NCI-H510A (cell line): ENCODE data around the gene KCNJ14.
"Not testable (repeated sequence)": the region's sequence is repeated elsewhere in the genome, so short reads cannot be mapped to it uniquely, and the experiment has no call there.

Source experiments
- DNase-seq: peaks from one replicate; lab custom pipeline; 2025; lab: John Stamatoyannopoulos, UW

The KCNJ14 gene

DNA sequence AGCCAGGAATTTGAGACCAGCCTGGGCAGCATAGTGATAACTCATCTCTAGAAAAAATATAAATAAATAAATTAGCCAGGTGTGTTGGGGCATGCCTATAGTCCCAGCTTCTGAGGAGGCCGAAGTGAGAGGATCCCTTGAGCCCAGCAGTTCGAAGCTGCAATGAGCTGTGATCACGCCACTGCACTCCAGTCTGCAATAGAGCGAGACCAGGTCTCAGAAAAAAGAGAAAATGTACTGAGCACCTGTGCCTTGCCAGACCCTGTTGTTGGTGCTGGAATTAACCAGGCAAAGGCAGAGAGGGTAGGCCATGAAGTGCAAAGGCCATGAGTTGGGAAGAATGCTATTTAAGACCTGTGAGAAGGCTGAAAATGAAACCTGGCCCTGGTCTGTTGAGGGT is 16.5 kb downstream of the KCNJ14 start:
- DNase-seq: no peak

DNA sequence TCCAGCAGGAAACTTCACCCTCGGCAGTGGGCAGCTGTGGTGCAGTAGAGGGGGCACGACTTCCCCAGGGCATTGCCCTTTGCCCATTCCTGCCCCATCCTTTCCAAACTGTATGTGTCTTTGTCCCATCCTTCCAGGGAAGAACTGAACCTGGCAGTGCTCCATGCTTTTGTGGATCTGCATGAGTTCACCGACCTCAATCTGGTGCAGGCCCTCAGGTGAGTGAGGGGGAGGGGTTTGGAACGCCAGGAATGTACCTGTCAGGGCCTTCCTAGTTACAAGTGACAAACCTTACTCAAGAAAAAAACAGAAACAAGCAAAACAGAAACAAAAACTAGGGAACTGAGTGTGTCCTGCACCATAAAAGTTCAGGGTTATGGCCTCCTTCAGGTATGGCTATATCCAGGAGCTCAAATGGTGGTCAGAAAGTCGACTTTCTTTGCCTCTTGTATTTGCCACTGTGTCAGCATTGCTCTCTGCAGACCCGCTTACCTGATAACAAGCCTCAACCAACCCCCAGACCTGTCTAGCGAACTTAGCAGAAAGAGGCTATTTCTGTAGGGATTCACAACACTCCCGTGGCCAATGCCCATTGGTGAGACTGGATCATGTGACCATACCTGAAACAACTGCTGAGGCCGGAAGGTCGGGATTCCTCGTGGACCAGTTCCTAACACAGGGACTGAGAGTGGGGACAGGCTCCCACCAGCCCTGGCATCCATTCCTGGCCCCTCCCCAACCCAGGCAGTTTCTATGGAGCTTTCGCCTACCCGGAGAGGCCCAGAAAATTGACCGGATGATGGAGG is 18.0 kb downstream of the KCNJ14 start:
- no peak for DNase-seq

GRCh38 chr19:48474084-48474592 is 18.8 kb downstream of the KCNJ14 start:
- no peak for DNase-seq

GRCh38 chr19:48475369-48476068 is 20.1 kb downstream of the KCNJ14 start:
- DNase-seq: no peak

DNA sequence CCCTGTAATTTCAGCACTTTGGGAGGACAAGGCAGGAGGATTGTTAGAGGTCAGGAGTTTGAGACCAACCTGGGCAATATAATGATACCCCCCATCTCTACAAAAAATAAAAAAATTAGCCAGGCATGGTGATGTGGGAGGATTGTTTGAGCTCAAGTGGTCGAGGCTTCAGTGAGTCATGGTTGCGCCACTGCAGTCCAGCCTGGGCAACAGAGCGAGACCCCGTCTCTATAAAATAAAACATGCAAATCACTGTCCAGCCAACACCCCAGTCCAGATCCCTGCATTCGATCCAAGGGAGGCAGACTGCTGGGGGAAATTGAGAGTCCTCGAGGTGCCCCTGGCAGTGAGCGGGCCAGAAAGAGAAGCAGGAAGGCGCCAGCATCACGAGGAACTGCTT is 20.8 kb downstream of the KCNJ14 start:
- no peak for DNase-seq

DNA sequence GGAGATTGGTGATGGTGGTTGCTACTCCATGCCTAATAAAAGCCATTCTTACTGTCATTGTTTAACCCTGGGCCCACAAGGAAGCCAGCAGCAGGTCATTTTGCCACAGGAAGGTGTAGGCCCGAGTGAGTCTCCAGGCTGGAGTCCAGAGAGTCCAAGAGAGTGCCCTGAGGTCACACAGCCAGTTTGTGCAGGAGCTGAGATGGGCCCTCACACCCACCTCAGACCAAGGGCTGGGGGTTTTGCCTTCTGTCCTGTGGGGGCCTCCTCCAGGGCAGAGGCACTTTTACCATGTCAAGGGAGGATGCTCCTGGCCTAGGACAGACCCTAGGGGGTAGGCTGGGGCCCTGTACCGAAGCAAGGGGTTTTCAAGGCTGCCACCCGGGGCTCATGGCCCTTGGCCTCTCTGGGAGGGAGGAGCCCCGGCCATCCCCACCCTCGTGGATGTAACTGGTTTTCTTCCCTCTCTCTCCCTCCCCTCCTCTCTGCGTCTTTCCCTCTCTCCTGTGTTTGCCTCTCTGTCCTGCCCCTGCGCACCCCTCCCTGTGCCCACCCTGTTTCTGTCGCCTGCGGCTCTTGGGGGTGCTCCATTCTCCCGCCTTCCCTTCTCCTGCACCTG is 21.8 kb downstream of the KCNJ14 start:
- no peak for DNase-seq

DNA sequence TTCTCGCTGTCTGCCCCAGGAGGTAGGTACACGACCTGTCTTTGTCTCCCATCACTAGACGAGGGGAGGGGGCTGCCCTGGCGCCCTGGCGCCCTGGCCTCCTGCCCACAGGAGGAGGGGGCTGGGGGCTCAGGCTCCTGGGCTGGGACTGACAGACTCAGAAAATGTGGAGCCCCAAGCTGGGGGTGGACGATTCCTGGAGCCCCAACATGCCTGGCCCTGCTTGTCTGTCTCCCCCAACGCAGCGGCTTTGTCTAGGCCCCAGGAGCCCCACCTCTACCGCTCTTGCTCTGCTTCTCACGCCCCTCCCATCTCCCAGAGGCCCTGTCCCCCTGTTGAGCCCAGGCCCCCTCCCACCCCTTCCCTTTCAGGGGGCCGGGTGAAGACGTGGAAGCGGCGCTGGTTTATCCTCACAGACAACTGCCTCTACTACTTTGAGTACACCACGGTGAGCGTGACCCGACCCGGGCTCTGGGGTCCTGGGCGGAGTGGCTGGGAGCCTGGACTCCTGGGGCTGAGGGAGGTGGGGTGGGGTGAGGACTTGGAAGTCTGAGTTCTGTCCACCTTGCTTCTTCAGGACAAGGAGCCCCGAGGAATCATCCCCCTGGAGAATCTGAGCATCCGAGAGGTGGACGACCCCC is 22.4 kb downstream of the KCNJ14 start:
- no peak for DNase-seq

DNA sequence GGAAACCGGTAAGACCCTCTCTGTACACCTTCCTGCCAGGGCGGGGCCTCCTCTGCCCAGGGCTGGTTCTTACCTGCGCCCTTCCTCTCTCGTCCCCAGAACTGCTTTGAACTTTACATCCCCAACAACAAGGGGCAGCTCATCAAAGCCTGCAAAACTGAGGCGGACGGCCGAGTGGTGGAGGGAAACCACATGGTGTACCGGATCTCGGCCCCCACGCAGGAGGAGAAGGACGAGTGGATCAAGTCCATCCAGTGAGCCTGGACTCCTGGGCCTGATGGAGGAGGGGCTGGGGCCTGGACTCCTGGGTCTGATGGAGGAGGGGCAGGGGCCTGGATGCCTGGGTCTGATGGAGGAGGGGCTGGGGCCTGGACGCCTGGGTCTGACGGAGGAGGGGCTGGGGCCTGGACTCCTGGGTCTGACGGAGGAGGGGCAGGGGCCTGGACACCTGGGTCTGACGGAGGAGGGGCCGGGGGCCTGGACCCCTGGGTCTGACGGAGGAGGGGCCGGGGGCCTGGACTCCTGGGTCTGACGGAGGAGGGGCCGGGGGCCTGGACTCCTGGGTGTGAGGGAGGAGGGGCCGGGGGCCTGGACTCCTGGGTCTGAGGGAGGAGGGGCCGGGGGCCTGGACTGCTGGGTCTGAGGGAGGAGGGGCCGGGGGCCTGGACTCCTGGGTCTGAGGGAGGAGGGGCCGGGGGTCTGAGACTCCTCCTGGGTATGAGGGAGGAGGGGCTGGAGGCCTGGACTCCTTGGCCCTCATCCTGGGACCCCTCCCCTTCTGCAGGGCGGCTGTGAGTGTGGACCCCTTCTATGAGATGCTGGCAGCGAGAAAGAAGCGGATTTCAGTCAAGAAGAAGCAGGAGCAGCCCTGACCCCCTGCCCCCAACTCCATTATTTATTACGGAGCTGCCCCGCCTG is 23.2 kb downstream of the KCNJ14 start:
- DNase-seq: no peak

- no peak for DNase-seq
Measured at GRCh38 chr19:48479686-48480085, 24.3 kb downstream of the KCNJ14 start.

DNA sequence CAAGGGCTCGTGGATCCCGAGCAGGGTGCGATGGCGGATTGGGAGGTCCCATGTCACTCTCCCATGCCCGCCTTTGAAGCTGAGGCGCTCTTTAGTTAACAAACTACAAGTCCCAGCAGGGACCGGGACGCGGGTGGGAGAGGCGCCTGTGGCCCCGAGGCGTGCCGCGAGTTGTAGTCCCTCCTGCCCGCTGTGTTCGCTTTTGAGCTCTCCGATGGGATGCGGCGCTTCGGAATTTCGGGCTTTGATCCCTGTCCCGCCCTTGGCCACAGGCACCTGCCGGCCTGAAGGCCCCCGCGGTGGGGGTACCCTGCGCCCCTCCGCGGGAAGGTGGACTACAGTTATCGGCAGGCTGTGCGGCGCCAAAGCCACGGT is 24.8 kb downstream of the KCNJ14 start:
- no peak for DNase-seq

GRCh38 chr19:48480558-48481500 is 25.5 kb downstream of the KCNJ14 start:
- DNase-seq: no peak

GRCh38 chr19:48481846-48482639 is 26.7 kb downstream of the KCNJ14 start:
- no peak for DNase-seq

- DNase-seq: no peak
Measured at GRCh38 chr19:48483301-48483700, 27.9 kb downstream of the KCNJ14 start.

DNA sequence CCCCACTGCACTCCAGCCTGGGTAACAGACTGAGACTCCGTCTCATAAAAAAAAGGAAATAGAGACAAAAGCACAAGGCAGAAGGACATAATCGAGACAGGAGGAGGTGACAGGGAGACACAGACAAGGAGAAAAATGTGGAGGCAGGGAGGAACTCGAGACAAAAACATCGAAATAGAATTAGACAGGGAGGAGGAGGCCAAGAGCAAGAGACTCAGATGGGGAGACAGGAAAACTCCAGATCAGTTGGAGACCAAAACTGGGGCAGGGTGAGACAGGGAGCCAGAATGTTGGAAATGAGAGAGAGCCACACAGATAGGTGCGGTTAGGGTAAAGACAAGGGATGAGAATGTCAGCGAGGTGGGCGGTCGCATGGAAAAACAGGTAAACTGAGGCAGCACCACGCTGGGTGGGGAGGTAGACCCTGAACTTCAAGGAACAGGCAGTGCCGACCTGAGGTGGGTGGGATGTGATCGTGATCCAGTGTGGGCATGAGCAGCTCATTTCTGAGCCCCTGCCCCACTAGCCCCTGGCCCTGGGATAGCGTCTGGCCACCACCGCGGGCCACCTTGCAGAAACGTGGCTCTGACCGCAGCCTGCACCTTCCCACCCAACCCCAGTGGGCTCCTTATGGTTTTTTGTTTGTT is 29.0 kb downstream of the KCNJ14 start:
- no peak for DNase-seq

GRCh38 chr19:48484931-48485612 is 29.7 kb downstream of the KCNJ14 start:
- no peak for DNase-seq

GRCh38 chr19:48486706-48487105 is 31.3 kb downstream of the KCNJ14 start:
- DNase-seq: not testable (repeated sequence)

DNA sequence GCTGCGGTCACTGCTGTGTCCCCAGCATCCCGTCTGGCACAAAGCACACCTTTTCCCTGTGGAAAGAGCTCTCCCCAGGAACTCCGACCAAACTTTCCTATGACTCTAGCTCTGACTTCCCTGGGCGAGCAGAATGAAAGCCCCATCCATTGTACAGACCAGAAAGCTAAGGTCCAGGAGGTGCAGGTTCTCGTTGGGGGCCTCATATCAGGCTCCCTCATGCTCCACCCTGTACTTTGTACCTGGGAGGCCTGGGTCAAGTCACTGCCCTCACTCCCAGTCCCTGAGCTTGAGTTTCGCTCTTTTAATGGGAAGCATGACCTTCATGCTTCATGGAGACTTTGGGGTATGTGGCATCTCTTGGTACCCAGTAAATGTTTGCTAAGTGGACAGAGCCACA is 32.2 kb downstream of the KCNJ14 start:
- no peak for DNase-seq

GRCh38 chr19:48487948-48488347 is 32.6 kb downstream of the KCNJ14 start:
- no peak for DNase-seq
